Tibial nerve (tissue), 4 donors: ENCODE results near the gene TPM1. TPM values are rescaled to one million over a fixed set of nuclear protein-coding genes. Genes with fewer than 3 reads are reported as not detected.

Source experiments
- DNase-seq, 2 donors: peaks; one replicate each; pipeline ENCODE4 v3.0.0-alpha.2; 2019; ENCODE audit warnings: low spot score in 2 of 2
- H3K27ac ChIP-seq, 4 donors: fragments of 200-600 bp; sonication (generic) in 3 of 4; one replicate each; pipeline ENCODE4 v1.5.1; 2017 to 2019; ENCODE audit warnings: mild to moderate bottlenecking in 1 of 4
- H3K27me3 ChIP-seq, 2 donors: fragments of 200-600 bp; sonication (generic) in 1 of 2; one replicate each; pipeline versions ENCODE4 v1.5.1 to v1.6.0; 2017 to 2019
- H3K36me3 ChIP-seq, 3 donors: fragments of 200-600 bp; sonication (generic); one replicate each; pipeline ENCODE4 v1.5.1; 2018 to 2019
- H3K4me1 ChIP-seq, 4 donors: fragments of 200-600 bp; sonication (generic) in 3 of 4; one replicate each; pipeline ENCODE4 v1.5.1; 2017 to 2019
- H3K4me3 ChIP-seq, 4 donors: fragments of 200-600 bp; sonication (generic) in 3 of 4; one replicate each; pipeline ENCODE4 v1.5.1; 2017 to 2019; ENCODE audit warnings: mild to moderate bottlenecking in 1 of 4, moderate library complexity in 1 of 4
- H3K9me3 ChIP-seq, 4 donors: fragments of 200-600 bp; sonication (generic) in 3 of 4; one replicate each; pipeline ENCODE4 v1.5.1; 2017 to 2019
- EP300 ChIP-seq, 2 donors: sonication (generic); formaldehyde crosslinking; IDR thresholded peaks; one replicate each; pipeline ENCODE4 v1.6.1; 2017; ENCODE audit warnings: antibody characterized with exemption in 2 of 2, mild to moderate bottlenecking in 1 of 2
- POLR2A ChIP-seq, 2 donors: fragments of 450-650 bp; IDR thresholded peaks; one replicate each; pipeline ENCODE4 v1.6.1; 2017; ENCODE audit warnings: antibody characterized with exemption in 2 of 2, mild to moderate bottlenecking in 2 of 2, moderate library complexity in 2 of 2
- WGBS, 2 donors: methylation state at CpG; one replicate each; pipeline ENCODE4 v1.1.5; 2018; 5-methylcytosine and 5-hydroxymethylcytosine counted together
- total RNA-seq, 4 donors: library from RNA; depleted of rRNA; stranded (reverse); fragments of >200 nt; gene quantifications; one replicate each; pipeline ENCODE4 v1.1.0, GENCODE V29; 2016
- TF ChIP-seq, protein P1 (sequence below), 5 experiments: fragments of 200-600 bp in 3 of 5; fragments of 450-650 bp in 2 of 5; sonication (generic) in 3 of 5; IDR thresholded peaks; one replicate each; pipeline ENCODE4 v1.5.1; 2016 to 2019; ENCODE audit warnings: antibody characterized with exemption in 5 of 5, mild to moderate bottlenecking in 3 of 5, moderate library complexity in 2 of 5

The TPM1 gene
- total RNA-seq, 4 donors from 2014 or later = 311 to 468 (median 366) TPM

- no peak for DNase-seq
- Histone ChIP-seq H3K4me1 (peaks cover 0 to 18% (median 6%) of the 10 kb centered on the region in 4 donors), H3K27me3 (no peaks in the 10 kb centered on the region), H3K27ac (peak overlapping the region in 1 of 4 donors; percentile 30), H3K36me3 (peaks cover 0 to 9% (median 0%) of the 10 kb centered on the region in 3 donors), H3K9me3 (no peaks in the 10 kb centered on the region), H3K4me3 (no peak overlapping the region)
- WGBS, 2 donors = 53 to 54% methylated on average over 12 of the region's 12 CpGs
- TF ChIP-seq EP300 (IDR thresholded peaks at IDR 0.05) = no peak
- TF ChIP-seq, protein P1, sequence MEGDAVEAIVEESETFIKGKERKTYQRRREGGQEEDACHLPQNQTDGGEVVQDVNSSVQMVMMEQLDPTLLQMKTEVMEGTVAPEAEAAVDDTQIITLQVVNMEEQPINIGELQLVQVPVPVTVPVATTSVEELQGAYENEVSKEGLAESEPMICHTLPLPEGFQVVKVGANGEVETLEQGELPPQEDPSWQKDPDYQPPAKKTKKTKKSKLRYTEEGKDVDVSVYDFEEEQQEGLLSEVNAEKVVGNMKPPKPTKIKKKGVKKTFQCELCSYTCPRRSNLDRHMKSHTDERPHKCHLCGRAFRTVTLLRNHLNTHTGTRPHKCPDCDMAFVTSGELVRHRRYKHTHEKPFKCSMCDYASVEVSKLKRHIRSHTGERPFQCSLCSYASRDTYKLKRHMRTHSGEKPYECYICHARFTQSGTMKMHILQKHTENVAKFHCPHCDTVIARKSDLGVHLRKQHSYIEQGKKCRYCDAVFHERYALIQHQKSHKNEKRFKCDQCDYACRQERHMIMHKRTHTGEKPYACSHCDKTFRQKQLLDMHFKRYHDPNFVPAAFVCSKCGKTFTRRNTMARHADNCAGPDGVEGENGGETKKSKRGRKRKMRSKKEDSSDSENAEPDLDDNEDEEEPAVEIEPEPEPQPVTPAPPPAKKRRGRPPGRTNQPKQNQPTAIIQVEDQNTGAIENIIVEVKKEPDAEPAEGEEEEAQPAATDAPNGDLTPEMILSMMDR (IDR thresholded peaks at IDR 0.05) = no peak
- no peak for TF ChIP-seq POLR2A (IDR thresholded peaks at IDR 0.05)
Observed at GRCh38 chr15:63075984-63076713, 33.6 kb downstream of the TPM1 start.

DNA sequence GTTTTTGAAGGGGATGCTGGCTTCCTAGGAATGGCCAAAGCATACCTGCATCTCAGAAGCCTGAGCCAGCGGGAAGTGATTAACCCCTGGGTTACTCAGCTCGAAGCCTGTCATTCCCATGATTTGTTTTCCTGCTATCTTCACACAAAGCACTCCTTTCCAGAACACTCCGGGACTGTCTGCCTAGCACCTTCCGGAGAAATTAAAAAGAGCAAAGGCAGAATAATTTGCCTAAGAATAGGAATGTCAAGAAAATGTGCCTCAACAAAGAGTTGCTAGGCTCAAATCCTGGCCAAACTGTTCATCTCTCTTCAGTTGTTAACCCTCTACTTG is 34.1 kb downstream of the TPM1 start:
- Histone ChIP-seq H3K36me3 (peaks cover 0 to 3% (median 0%) of the 10 kb centered on the region in 3 donors), H3K4me1 (peaks cover 0 to 18% (median 6%) of the 10 kb centered on the region in 4 donors), H3K9me3 (no peaks in the 10 kb centered on the region), H3K4me3 (no peak overlapping the region), H3K27ac (no peak overlapping the region), H3K27me3 (no peaks in the 10 kb centered on the region)
- DNase-seq = no peak
- TF ChIP-seq, protein P1 (IDR thresholded peaks at IDR 0.05) = no peak
- TF ChIP-seq EP300 (IDR thresholded peaks at IDR 0.05) = no peak
- TF ChIP-seq POLR2A (IDR thresholded peaks at IDR 0.05) = no peak
- 83 to 87% methylated on average over 4 of the region's 4 CpGs for WGBS, 2 donors

DNA sequence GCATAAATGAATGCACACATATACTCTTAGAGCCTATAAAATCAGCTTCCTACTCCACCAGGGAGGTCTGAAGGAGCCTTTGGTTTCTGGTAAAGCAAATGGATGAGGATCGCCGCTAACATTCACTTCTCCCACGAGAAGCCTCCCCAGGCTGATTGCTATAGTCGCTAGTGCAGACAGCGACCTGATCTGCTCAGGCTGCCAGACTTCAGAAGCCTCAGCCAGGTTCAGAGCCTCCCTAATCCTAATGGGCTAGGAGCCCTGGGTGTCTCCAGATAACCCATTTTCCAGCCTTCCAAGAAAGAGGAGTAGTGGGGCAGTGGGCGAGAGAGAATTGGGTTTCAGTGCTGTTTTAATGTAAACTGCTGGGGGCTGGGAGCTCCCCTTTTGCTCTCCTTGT is 35.4 kb downstream of the TPM1 start:
- no peaks in the 10 kb centered on the region for H3K9me3 ChIP-seq
- TF ChIP-seq, protein P1 (IDR thresholded peaks at IDR 0.05) = no peak
- TF ChIP-seq POLR2A (IDR thresholded peaks at IDR 0.05) (no peak), EP300 (IDR thresholded peaks at IDR 0.05) (no peak)
- no peak for DNase-seq
- no peak overlapping the region for H3K27ac ChIP-seq
- WGBS, 2 donors = 65 to 83% methylated on average over 6 of the region's 6 CpGs
- no peaks in the 10 kb centered on the region for H3K36me3 ChIP-seq
- no peak overlapping the region for H3K4me3 ChIP-seq
- no peaks in the 10 kb centered on the region for H3K27me3 ChIP-seq
- H3K4me1 ChIP-seq = peaks cover 0 to 18% (median 6%) of the 10 kb centered on the region in 4 donors

GRCh38 chr15:63079947-63080626 is 37.5 kb downstream of the TPM1 start:
- TF ChIP-seq POLR2A (IDR thresholded peaks at IDR 0.05) = no peak
- TF ChIP-seq, protein P1 (IDR thresholded peaks at IDR 0.05) = no peak
- TF ChIP-seq EP300 (IDR thresholded peaks at IDR 0.05) = no peak
- Histone ChIP-seq H3K9me3 (no peaks in the 10 kb centered on the region), H3K27me3 (no peaks in the 10 kb centered on the region), H3K4me1 (peaks cover 0 to 15% (median 6%) of the 10 kb centered on the region in 4 donors), H3K4me3 (no peak overlapping the region), H3K36me3 (no peaks in the 10 kb centered on the region), H3K27ac (no peak overlapping the region)
- 85 to 88% methylated on average over 12 to 13 of the region's 13 CpGs for WGBS, 2 donors
- DNase-seq = no peak

- Histone ChIP-seq H3K4me1 (peaks cover 0 to 9% (median 3%) of the 10 kb centered on the region in 4 donors), H3K27me3 (no peaks in the 10 kb centered on the region), H3K27ac (no peak overlapping the region), H3K4me3 (no peak overlapping the region), H3K9me3 (no peaks in the 10 kb centered on the region), H3K36me3 (no peaks in the 10 kb centered on the region)
- DNase-seq = no peak
- 88 to 94% methylated on average over 10 of the region's 10 CpGs for WGBS, 2 donors
- no peak for TF ChIP-seq POLR2A (IDR thresholded peaks at IDR 0.05)
- TF ChIP-seq, protein P1 (IDR thresholded peaks at IDR 0.05) = no peak
- no peak for TF ChIP-seq EP300 (IDR thresholded peaks at IDR 0.05)
Observed at GRCh38 chr15:63080634-63081250, 38.2 kb downstream of the TPM1 start.
